Erythroblast (primary cell): ENCODE measurements around the gene CCDC188.
"Not testable (repeated sequence)": the region's sequence is repeated elsewhere in the genome, so short reads cannot be mapped to it uniquely, and the experiment has no call there.

ENCODE experiments used
- GATA1 ChIP-seq: IDR thresholded peaks from 2 replicates; pipeline ENCODE4 v1.6.1; 2011; ENCODE audit warnings: low read depth, mild to moderate bottlenecking, control low read depth, low read length, moderate library complexity
- POLR2A ChIP-seq: IDR thresholded peaks from 2 replicates; pipeline ENCODE4 v1.6.1; 2011; ENCODE audit warnings: mild to moderate bottlenecking, low read length

GRCh38 chr22:20159531-20159930 is 8.7 kb upstream of the CCDC188 start:
- not testable (repeated sequence) for TF ChIP-seq POLR2A, GATA1
